Measurements from ENCODE around the gene ZNF677.
A peak's percentile ranks its signal among the peaks of the same experiment; 100 is the strongest.
"Not testable (repeated sequence)": the region's sequence is repeated elsewhere in the genome, so short reads cannot be mapped to it uniquely, and the experiment has no call there.

Gene ZNF677

DNA sequence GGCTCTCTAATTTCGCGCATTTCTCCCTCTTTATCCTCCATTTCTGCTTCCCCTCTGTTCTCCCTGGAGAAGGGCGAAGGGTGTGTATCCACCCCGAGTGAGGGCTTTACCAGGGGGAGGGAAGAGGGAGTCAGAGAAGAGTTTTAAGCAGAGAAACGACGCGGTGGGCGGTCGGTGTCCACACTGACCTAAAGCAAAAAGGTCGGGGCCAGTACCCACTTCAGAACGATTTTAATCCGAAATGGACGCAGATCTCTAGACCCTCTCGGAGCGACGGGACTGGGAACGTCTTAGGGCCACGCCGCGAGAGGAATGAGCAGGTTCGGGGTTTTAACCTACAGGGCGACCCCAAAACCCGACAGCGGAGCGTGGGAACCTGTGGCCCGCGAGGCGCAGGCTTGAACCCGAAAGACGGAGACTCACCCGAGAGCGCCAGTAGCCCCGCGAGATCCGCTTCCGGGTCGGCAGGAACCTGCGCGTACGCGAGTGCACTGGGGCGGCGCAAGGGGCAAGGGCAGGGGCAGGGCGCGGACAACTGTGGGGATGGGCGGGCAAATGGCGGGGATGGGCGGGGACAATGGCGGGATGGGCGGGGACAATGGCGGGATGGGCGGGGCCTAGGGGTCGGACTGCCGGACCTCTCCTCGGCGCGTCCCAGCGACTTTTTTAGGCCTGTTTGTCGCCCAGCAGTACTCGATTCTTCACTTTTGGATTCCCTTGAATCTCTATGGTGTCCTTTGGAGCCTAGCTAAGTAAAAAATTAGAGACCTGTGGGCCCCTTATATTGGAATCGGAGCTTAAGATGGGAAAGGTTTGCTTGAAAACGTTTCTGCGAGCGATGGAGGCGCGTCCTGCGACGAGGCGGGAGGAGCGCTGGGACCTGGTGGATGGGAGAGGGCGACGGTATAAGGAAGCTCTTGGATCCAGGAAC, at the start of gene ZNF677:
TSS of gene ZNF677 (minus strand) at position 463 of the 931 bp plus-strand sequence. CDS start 3,323 bp downstream, outside the sequence.
- DNase-seq (ENCODE audit: low read depth) = peak; percentile 78

DNA sequence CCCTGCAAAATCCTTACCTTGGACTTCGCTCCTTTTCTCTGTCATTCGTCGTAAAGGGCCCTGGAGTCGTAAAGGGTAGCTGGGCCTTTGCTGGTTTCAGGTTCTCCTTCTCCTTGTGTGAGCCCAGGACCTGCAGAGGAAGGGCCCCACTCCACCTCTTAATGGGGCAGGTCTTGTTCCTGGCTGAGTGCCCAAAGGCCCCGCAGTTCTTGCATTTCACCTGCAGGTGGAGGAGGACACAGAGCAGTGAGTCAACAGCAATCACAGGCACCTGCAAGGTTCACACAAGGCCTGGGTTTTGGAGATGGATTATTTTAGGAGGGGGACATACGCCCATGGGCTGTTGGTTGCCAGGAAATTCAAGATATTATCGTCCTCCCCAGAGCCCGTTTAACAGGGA, 46.7 kb upstream of the ZNF677 start:
- not testable (repeated sequence) for DNase-seq (ENCODE audit: low read depth)

DNA sequence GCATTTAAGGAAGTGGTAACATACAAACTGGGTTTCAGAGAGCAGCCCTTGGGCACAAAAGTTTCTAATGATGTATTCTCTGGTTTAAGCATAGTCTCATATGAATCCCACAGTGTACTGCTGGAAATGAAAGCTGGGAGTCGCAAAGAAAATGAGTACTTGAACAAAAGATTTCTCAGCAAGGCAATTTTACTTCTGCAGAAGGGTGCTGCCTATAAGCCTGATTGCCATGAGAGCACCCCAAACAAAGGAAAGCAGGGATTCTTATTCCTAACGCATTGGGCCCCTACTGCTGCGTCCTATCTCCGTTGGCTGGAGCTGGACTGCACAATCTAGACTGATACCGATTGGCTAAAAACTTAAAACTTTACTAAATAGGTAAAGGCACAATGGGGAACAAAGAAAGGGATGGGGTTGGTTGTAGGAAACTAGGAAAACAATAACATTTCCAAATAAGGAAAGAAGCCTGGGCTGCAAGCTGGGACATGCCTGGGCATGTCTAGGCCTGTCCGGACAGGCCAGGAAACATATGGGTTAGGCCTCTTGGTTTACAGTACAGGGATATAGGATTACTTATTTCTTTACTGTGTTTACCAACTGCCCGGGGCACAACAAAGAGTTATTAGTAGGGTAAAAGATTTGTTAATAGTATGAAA, 40.2 kb upstream of the ZNF677 start:
- no peak for DNase-seq (ENCODE audit: low read depth)

DNA sequence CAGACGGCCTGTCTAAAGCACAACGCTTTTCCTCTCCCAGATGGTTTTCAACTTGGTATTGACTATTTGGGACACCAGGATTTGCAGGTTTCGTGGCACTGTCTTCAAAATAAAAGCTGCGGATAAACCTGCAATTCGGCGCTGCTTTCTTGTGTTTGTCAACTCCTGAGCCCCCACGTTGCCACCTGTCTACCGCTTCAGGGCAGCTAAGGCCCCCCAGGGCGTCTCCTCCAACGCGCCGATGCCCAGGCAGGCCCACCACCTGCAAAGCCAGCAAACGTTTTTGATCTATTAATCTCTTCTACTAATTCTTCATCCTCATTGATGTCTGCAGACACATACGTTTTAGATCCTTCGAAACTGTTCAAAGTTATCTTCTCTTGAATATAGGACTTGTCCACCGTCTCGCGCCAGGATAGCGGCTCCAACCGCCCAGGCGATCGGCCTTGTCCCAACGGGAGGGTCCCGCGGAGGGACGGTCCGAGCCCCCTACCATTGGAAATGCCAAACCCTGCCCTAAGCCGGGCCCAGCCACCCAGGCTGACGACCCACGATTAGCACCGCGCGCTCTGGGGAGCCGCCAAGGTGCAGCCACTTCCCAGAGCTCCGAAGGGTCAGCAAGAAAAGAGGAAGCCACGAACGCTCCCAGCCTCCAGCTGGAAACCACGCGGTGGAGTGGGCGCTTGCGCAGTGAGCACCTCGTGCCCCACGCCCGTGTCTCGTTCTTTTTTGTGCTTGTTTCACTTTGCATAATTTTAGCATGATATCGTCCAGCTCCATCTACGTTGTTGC, 36.3 kb upstream of the ZNF677 start:
- no peak for DNase-seq (ENCODE audit: low read depth)

DNA sequence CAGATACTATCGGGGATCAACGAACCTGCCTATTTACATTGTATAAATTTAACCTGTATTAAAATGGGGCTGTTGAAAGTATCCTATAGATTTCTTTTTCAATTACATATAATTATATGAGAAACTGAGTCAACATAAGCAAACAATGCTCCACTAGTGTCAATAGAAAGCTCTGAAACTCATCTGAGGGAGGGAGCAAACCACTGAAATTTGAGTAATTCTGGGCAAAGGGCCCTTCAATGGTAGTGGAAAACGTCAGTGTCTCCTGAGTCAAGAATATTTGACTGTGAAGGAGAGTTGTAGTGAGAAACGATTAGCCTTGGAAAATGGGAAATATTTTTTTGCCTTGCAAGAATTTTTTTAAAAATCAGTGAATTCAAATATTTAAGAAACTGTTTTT, 30.4 kb upstream of the ZNF677 start:
- no peak for DNase-seq (ENCODE audit: low read depth)

DNA sequence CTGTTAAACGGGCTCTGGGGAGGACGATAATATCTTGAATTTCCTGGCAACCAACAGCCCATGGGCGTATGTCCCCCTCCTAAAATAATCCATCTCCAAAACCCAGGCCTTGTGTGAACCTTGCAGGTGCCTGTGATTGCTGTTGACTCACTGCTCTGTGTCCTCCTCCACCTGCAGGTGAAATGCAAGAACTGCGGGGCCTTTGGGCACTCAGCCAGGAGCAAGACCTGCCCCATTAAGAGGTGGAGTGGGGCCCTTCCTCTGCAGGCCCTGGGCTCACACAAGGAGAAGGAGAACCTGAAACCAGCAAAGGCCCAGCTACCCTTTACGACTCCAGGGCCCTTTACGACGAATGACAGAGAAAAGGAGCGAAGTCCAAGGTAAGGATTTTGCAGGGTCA, 27.3 kb upstream of the ZNF677 start:
- DNase-seq (ENCODE audit: low read depth) = not testable (repeated sequence)

DNA sequence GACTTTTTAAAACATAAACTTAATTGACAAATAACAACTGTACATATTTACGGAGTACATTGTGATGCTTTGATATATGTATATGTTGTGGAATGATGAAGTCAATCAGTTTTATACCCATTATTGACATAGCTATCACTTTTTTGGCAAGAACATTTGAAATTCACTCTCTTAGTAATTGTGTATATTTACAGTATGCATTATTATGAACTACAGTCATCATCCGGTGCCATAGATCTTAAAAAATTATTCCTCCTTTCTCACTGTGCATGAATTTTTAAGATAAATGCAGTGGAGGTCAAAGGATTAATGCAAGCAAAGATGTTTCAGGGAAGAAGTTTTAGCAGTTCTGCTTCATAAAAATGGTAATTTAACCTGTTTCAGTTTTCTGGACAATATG, 20.8 kb upstream of the ZNF677 start:
- no peak for DNase-seq (ENCODE audit: low read depth)

DNA sequence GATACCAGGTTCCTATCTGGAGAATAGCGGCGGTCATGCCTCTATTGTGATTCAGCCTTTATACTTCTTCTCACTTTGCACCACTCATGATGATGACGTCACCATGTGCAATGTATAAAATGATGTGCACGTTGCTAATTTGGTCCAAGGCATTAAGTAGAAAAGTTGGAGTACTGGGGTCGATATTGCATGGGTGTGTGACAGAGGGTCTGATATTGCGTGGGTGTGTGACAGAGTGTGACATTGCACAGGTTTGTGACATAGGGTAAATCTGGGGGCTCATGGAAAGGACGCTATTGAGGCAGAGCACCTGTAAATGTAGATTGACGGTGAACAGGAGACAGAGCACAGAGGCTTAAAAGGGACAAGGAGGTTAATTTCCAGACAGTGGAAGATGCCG, 17.4 kb upstream of the ZNF677 start:
- no peak for DNase-seq (ENCODE audit: low read depth)

DNA sequence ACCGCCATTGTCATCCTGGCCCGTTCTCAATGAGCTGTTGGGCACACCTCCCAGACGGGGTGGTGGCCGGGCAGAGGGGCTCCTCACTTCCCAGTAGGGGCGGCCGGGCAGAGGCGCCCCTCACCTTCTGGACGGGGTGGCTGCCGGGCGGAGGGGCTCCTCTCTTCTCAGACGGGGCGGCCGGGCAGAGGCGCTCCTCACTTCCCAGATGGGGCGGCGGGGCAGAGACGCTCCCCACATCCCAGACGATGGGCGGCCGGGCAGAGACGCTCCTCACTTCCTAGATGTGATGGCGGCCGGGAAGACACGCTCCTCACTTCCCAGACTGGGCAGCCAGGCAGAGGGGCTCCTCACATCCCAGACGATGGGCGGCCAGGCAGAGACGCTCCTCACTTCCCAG, 15.2 kb upstream of the ZNF677 start:
- not testable (repeated sequence) for DNase-seq (ENCODE audit: low read depth)

DNA sequence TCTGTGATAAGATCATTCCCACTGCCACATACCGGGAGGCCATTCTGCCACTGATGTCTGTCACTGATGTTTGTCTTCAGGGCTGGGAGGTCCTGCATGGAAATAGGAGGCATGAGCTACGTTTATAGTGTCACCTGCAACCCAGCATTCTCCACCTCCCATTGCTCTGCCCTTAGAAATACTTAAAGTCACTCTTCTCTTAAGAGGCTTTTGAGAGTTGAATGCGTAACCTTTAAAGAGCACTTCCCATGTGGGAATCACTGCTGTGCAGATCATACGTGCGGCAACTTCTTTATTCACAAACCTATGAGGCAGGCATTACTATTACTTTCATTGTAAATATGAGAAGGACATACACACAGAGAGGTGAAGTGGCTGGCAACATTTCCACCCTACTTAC, 12.9 kb upstream of the ZNF677 start, which contains the start of gene VN1R4:
TSS of gene VN1R4 (minus strand) at position 101 of the 400 bp plus-strand sequence. CDS start at position 43, 58 bp downstream.
- DNase-seq (ENCODE audit: low read depth) = not testable (repeated sequence)

DNA sequence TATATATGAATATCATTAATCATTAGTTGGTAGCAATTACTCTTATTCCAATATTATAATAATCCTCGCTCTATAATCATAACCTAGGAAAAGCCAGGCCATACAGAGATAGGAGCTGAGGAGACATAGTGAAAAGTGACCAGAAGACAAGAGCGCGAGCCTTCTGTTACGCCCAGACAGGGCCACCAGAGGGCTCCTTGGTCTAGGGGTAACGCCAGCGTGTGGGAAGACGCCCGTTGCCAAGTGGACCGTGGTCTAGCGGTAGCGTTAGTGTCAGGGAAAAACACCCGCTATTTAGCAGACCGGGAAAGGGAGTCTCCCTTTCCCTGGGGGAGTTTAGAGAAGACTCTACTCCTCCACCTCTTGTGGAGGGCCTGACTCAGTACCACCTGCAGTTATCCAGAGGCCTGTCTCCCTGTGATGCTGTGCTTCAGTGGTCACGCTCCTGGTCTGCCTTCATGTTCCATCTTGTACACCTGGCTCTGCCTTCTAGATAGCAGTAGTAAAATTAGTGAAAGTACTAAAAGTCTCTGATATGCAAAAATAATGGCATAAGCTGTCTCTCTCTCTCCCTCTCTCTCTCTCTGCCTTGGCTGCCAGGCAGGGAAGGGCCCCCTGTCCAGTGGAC, 3.2 kb upstream of the ZNF677 start, which contains the start of gene VN1R2:
TSS of gene VN1R2 (plus strand) at position 578 of the 628 bp plus-strand sequence. CDS start 84 bp downstream, outside the sequence.
- DNase-seq (ENCODE audit: low read depth) = not testable (repeated sequence)

DNA sequence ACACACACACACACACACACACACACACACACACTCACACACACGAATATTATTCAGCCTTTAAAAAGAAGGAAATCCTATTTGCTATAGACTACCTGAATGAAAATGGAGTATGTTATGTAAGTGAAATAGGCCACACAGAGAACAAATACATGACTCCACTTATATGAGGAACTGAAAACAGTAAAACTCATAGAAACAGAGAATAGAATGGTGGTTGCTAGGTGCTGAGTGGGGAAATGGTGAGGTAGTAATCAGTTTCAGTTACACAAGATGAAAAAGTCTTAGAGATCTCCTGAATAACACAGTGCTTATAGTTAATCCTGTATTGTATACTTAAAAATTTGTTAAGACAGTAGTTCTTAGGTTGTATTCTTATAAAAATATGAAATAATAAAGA, 8.2 kb downstream of the ZNF677 start:
- no peak for DNase-seq (ENCODE audit: low read depth)

DNA sequence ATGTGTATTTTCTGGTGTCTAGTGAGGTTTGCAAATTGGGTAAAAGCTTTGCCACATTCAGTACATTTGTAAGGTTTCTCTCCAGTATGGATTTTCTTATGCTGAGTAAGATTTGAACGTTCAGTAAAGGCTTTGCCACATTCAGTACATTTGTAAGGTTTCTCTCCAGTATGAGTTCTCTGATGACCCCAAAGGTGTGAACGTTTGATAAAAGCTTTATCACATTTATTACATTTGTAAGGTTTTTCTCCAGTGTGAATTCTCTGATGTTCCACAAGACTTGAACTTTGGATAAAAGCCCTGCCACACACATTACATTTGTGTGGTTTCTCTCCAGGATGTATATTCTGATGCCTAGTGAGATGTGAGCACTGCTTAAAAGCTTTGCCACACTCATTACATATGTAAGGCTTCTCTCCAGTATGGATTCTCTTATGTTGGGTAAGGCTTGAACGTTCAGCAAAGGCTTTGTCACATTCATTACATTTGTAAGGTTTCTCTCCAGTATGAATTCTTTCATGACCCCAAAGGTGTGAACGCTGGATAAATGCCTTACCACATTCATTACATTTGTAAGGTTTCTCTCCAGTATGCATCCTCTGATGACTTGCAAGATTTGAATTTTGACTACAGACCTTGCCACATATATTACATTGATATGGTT, 17.4 kb downstream of the ZNF677 start:
- no peak for DNase-seq (ENCODE audit: low read depth)

DNA sequence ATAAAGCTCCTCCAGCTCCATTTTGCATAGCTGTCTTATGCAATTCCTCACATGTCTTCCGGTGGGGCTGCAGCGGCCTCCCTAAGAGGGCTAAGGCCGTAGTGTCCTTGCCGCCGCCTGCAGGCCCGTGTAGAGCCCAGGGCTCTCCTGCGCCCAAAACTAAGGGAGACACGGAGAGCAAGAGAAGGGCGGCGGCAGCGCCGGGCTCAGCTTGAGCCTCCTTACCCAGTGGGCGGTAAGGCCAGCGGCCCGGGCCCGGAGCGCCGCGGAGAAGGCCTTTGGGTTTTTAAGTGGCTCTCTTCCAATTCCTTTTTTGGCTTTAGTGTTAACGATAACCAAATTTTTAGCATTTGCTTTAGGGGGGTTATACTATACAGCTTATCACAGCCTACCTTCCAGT, 30.1 kb downstream of the ZNF677 start:
- no peak for DNase-seq (ENCODE audit: low read depth)

DNA sequence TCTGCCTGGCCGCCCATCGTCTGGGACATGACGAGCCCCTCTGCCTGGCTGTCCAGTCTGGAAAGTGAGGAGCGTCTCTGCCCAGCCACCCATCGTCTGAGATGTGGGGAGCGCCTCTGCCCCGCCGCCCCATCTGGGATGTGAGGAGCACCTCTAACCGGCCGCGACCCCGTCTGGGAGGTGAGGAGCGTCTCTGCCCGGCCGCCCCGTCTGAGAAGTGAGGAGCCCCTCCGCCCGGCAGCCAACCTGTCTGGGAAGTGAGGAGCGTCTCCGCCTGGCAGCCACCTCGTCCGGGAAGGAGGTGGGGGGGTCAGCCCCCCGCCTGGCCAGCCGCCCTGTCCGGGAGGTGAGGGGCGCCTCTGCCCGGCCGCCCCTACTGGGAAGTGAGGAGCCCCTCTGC, 32.0 kb downstream of the ZNF677 start:
- DNase-seq (ENCODE audit: low read depth) = not testable (repeated sequence)

DNA sequence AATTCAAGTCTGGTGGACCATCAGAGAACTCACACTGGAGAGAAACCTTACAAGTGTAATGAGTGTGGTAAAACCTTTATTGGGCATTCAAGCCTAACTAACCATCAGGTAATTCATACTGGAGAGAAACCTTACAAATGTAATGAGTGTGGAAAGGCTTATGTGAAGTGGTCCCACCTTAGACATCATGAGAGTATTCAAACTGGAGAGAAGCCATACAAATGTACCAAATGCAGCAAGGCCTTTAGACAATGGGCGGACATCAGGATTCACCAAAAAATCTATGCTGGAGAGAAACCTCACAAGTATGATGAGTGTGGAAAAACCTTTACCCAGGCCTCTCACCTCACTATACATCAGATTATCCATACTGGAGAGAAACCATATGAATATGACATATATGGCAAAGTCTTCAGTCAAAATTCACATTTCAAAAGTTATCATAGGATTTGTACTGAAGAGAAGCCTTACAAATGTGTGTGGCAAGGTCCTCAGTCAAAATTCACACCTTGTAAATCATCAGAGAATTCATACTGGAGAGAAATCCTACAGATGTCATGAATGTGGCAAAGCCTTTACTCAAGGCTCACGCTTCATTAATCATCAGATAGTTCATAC, 41.9 kb downstream of the ZNF677 start:
- no peak for DNase-seq (ENCODE audit: low read depth)

DNA sequence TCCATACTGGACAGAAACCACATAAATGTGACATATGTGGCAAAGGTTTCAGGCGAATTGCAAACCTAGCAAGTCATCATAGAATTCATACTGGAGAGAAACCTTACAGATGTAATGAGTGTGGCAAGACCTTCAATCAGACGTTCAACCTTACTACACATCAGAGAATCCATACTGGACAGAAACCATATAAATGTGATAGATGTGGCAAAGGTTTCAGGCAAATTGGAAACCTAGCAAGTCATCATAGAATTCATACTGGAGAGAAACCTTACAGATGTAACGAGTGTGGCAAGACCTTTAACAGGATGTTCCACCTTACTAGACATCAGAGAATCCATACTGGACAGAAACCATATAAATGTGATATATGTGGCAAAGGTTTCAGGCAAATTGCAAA, 43.1 kb downstream of the ZNF677 start:
- DNase-seq (ENCODE audit: low read depth) = not testable (repeated sequence)

DNA sequence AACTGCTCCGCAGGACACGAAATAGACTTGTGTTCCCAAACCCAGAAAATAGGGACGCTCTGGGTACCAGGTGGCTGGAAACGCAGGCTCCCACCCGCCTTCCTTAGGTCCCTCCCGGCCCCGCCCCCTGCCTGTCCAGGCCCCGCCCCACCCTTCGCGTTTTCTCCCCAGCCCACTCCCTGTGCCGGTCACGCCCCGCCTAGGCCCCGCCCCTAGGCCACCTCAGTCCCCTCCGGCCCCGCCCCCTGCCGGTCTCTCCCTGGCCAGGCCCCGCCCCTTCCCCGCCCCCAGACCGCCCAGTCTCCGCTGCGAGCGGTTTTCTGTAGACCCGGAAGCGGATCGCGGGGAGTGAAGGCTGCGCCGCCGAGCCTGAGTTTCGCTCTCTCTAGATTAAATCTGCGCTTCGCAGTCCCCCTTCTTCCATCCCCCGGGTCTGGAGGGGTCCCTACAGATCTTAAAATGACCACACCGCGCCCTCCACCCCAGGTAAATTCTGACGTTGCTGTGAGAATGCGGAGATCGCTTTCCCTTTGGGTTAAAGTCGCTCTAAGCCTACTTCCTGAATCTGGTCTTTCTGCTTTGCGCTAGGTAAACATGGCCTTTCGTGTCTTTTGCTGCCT, 57.8 kb downstream of the ZNF677 start:
- DNase-seq (ENCODE audit: low read depth) = peak; percentile 96

DNA sequence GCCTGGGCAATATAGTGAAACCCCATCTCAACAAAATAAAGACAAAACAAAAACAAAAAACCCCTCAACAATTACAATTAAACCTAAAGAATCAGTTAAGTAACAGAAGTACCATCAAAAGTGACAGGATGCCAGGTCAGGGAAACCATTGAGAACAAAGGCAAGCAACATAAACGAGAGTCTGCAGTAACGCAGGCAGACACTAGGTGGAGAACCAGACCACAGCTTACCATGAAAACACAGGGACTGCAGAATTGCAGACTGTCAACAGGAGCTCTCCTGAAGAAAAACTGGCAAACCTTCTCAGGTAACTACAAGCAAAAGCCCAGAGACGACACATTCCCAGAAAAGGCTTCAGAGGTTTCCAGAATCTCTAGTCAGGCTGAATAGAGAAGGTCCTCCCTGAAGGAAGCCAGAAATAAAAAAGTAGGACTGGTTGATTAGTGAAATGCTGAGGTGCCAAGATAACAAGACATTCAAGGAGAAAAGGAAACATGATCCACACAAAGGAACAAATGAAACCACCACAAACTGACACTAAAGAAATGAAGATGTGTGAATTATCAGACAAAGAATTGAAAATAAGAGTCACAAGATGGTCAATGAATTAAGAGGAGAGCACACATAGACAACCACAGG, 59.3 kb downstream of the ZNF677 start:
- peak; percentile 54 for DNase-seq (ENCODE audit: low read depth)

Measured in activated gamma-delta T cell treated with anti-CD3 and anti-CD28 coated beads, Interleukin-2, amount 50 U/mL, for 16 hours (primary cell).